GM12878 (cell line): ENCODE measurements around the gene OTULINL. TPM values are rescaled to one million over a fixed set of nuclear protein-coding genes. Genes with fewer than 3 reads are reported as not detected.
A peak's percentile ranks its signal among the peaks of the same experiment; 100 is the strongest.

Experiments
- ATAC-seq: fragments of 200-7000 bp; cut with Tn5 transposase; 3 replicates; pipeline ENCODE4 v1.9.1; 2020; ENCODE audit warnings: mild to moderate bottlenecking, moderate library complexity
- BruUV-seq: library from RNA; stranded (reverse); fragments of 400-500 nt; replicated peaks from 2 replicates; lab custom pipeline; 2021; lab: Mats Ljungman, UMichigan
- CTCF ChIA-PET: fragments of 300-600 bp; sonication (Branson Sonifier 250); formaldehyde crosslinking; extraction: SDS; loops from one replicate; lab custom pipeline; 2021; ENCODE audit warnings: inconsistent platforms; lab: Yijun Ruan, JAX
- POLR2A ChIA-PET: fragments of 350-600 bp; formaldehyde crosslinking; extraction: SDS; loops from one replicate; lab custom pipeline; 2021; ENCODE audit warnings: inconsistent platforms; lab: Charles Lee
- RAD21 ChIA-PET: fragments of 300-600 bp; sonication (Branson Sonifier 250); formaldehyde crosslinking; loops from one replicate; lab custom pipeline; 2023; ENCODE audit warnings: antibody characterized with exemption; ENCODE audit not compliant: unreplicated experiment; lab: Charles Lee
- SMC1A ChIA-PET: fragments of 300-600 bp; sonication (Branson Sonifier 250); formaldehyde crosslinking; loops from one replicate; lab custom pipeline; 2023; ENCODE audit not compliant: unreplicated experiment, uncharacterized antibody; lab: Charles Lee
- DNase-seq: peaks from one replicate; pipeline ENCODE4 v3.0.0-alpha.2; 2011; ENCODE audit warnings: low read depth, low spot score
- FAIRE-seq: peaks from 3 replicates; lab custom pipeline; 2011; peaks lifted over from hg19 to GRCh38; lab: Jason Lieb, UNC
- H2AFZ ChIP-seq: 2 replicates; pipeline ENCODE4 v1.6.0; 2011; ENCODE audit warnings: low read depth, low read length, control low read depth; ENCODE audit not compliant: control insufficient read depth
- H3K27ac ChIP-seq: 2 replicates; pipeline ENCODE4 v1.5.1; 2011; ENCODE audit warnings: control low read depth; ENCODE audit not compliant: control insufficient read depth, insufficient read depth
- H3K27me3 ChIP-seq, 2 experiments: replicated peaks in 1 of 2; 2 replicates each; pipeline versions ENCODE4 v1.6.0 to v1.6.1; 2011; ENCODE audit warnings: low read length in 1 of 2; ENCODE audit not compliant: control insufficient read depth in 2 of 2, insufficient read depth in 2 of 2
- H3K36me3 ChIP-seq, 2 experiments: 2 replicates each; pipeline ENCODE4 v1.5.1; 2011; ENCODE audit warnings: low read length in 1 of 2; ENCODE audit not compliant: control insufficient read depth in 2 of 2, insufficient read depth in 2 of 2
- H3K4me1 ChIP-seq: 2 replicates; pipeline ENCODE4 v1.6.1; 2011; ENCODE audit warnings: mild to moderate bottlenecking, low read length, moderate library complexity, mixed read lengths; ENCODE audit not compliant: control insufficient read depth, insufficient read depth
- H3K4me2 ChIP-seq: 2 replicates; pipeline ENCODE4 v1.6.0; 2011; ENCODE audit warnings: control low read depth; ENCODE audit not compliant: control insufficient read depth, insufficient read depth
- H3K4me3 ChIP-seq: fragments of 200-600 bp; sonication (generic); 2 replicates; pipeline ENCODE4 v1.5.1; 2016
- H3K79me2 ChIP-seq: 2 replicates; pipeline ENCODE4 v1.6.0; 2011; ENCODE audit warnings: low read length; ENCODE audit not compliant: control insufficient read depth, insufficient read depth
- H3K9ac ChIP-seq: 2 replicates; pipeline ENCODE4 v1.8.0; 2011; ENCODE audit warnings: low read length, control low read depth, mixed read lengths; ENCODE audit not compliant: control insufficient read depth, insufficient read depth
- H3K9me3 ChIP-seq: replicated peaks from 3 replicates; pipeline ENCODE4 v1.5.1; 2011; ENCODE audit warnings: mild to moderate bottlenecking, low read length; ENCODE audit not compliant: control insufficient read depth, insufficient read depth
- H4K20me1 ChIP-seq: 2 replicates; pipeline ENCODE4 v1.6.0; 2011; ENCODE audit not compliant: control insufficient read depth, insufficient read depth
- BCL11A ChIP-seq: IDR thresholded peaks from 2 replicates; pipeline ENCODE4 v1.6.1; 2011; ENCODE audit warnings: low read depth, low read length
- CBX3 ChIP-seq: fragments of 200-600 bp; sonication (generic); IDR thresholded peaks from 2 replicates; pipeline ENCODE4 v1.6.1; 2016; ENCODE audit warnings: low read depth, borderline replicate concordance
- CHD1 ChIP-seq: IDR thresholded peaks from 2 replicates; pipeline ENCODE4 v1.6.1; 2012; ENCODE audit warnings: low read depth, low read length, improper control_type of control experiment
- CREM ChIP-seq: IDR thresholded peaks from 2 replicates; pipeline ENCODE4 v1.6.1; 2014; ENCODE audit warnings: antibody characterized with exemption, low read depth
- MEF2B ChIP-seq: fragments of 450-650 bp; IDR thresholded peaks from 2 replicates; pipeline ENCODE4 v1.6.1; 2018; ENCODE audit warnings: mild to moderate bottlenecking, moderate library complexity; ENCODE audit not compliant: partially characterized antibody, poor library complexity, severe bottlenecking
- NBN ChIP-seq: fragments of 450-650 bp; IDR thresholded peaks from 2 replicates; pipeline ENCODE4 v1.6.1; 2016
- NFXL1 ChIP-seq: fragments of 450-650 bp; IDR thresholded peaks from 2 replicates; pipeline ENCODE4 v1.6.1; 2017; ENCODE audit warnings: antibody characterized with exemption, mild to moderate bottlenecking, borderline replicate concordance
- RFX5 ChIP-seq: IDR thresholded peaks from 2 replicates; pipeline ENCODE4 v1.6.1; 2011; ENCODE audit warnings: low read depth, low read length, improper control_type of control experiment
- RUNX3 ChIP-seq: IDR thresholded peaks from 2 replicates; pipeline ENCODE4 v1.6.1; 2012; ENCODE audit warnings: low read length, inconsistent platforms
- SIX5 ChIP-seq: IDR thresholded peaks from 2 replicates; pipeline ENCODE4 v1.6.1; 2011; ENCODE audit warnings: mild to moderate bottlenecking, low read depth, low read length, moderate library complexity; ENCODE audit not compliant: severe bottlenecking
- SPI1 ChIP-seq: IDR thresholded peaks from 2 replicates; pipeline ENCODE4 v1.6.1; 2011; ENCODE audit warnings: low read depth, mild to moderate bottlenecking, low read length, moderate library complexity, borderline replicate concordance; ENCODE audit not compliant: insufficient read depth
- SUPT20H ChIP-seq: IDR thresholded peaks from 2 replicates; pipeline ENCODE4 v1.6.1; 2011; ENCODE audit warnings: low read depth, mild to moderate bottlenecking, low read length, moderate library complexity, borderline replicate concordance; ENCODE audit not compliant: control insufficient read depth
- TARDBP ChIP-seq: IDR thresholded peaks from 2 replicates; pipeline ENCODE4 v1.6.1; 2016; ENCODE audit warnings: borderline replicate concordance
- TBL1XR1 ChIP-seq: IDR thresholded peaks from 2 replicates; pipeline ENCODE4 v1.6.1; 2012; ENCODE audit warnings: low read depth, low read length, improper control_type of control experiment
- TCF3 ChIP-seq: IDR thresholded peaks from 2 replicates; pipeline ENCODE4 v1.6.1; 2012; ENCODE audit warnings: low read depth, mild to moderate bottlenecking, low read length, borderline replicate concordance; ENCODE audit not compliant: insufficient read depth
- ZNF217 ChIP-seq: fragments of 450-650 bp; IDR thresholded peaks from 2 replicates; pipeline ENCODE4 v1.6.1; 2017; ENCODE audit warnings: antibody characterized with exemption, mild to moderate bottlenecking
- WGBS: methylation state at CpG from one replicate; pipeline ENCODE4 v1.1.6; 2016; ENCODE audit warnings: low lambda C conversion rate; ENCODE audit not compliant: insufficient replicate concordance, insufficient coverage; ENCODE audit errors: missing lambda C conversion rate; 5-methylcytosine and 5-hydroxymethylcytosine counted together
- in situ Hi-C: fragments of 300-500 bp; cut with MboI; formaldehyde crosslinking; loops from 9 replicates; pipeline ENCODE4 v1.14.3; 2018; ENCODE audit warnings: mixed read lengths
- intact Hi-C: fragments of 100-400 bp; cut with micrococcal nuclease; formaldehyde crosslinking; loops from one replicate; pipeline ENCODE4 v1.14.2; 2022; ENCODE audit not compliant: unreplicated experiment
- polyA plus RNA-seq, 11 experiments: library from polyadenylated mRNA; depleted of rRNA in 4 of 11; unstranded in 6 of 11; stranded (reverse) in 5 of 11; fragments of >200 nt; fragmentation: Nextera tagmentation in 4 of 11; fragmentation: Illumina TruSeq in 1 of 11; extraction: Ambion mirVana in 4 of 11; extraction: Trizol in 1 of 11; gene quantifications; 1 replicate in 1 of 11; 2 replicates in 10 of 11; pipeline versions ENCODE4 v1.2.1 to v1.2.3, GENCODE V29; 2011 to 2016; ENCODE audit warnings: inconsistent platforms in 2 of 11, missing spikeins in 2 of 11, low read depth in 1 of 11
- total RNA-seq, 4 experiments: library from RNA; depleted of rRNA in 3 of 4; stranded (reverse); fragments of >200 nt in 3 of 4; fragmentation: Illumina TruSeq in 1 of 4; extraction: Trizol in 1 of 4; gene quantifications; 2 replicates each; pipeline versions ENCODE4 v1.2.1 to v1.2.3, GENCODE V29; 2013 to 2021
- TF ChIP-seq, protein P1 (sequence below): fragments of 450-650 bp; formaldehyde crosslinking; IDR thresholded peaks from 2 replicates; pipeline ENCODE4 v1.4.0; 2020; ENCODE audit warnings: mild to moderate bottlenecking, moderate library complexity
- TF ChIP-seq, protein P2 (sequence below): IDR thresholded peaks from 2 replicates; pipeline ENCODE4 v1.6.1; 2012; ENCODE audit warnings: low read depth, low read length, improper control_type of control experiment

OTULINL gene
- total and polyA plus RNA-seq, 10 of the 15 experiments (the other 5 are each of a cell fraction or from before 2014, with no cell fraction given) = 0.60 to 4.7 (median 1.8) TPM

DNA sequence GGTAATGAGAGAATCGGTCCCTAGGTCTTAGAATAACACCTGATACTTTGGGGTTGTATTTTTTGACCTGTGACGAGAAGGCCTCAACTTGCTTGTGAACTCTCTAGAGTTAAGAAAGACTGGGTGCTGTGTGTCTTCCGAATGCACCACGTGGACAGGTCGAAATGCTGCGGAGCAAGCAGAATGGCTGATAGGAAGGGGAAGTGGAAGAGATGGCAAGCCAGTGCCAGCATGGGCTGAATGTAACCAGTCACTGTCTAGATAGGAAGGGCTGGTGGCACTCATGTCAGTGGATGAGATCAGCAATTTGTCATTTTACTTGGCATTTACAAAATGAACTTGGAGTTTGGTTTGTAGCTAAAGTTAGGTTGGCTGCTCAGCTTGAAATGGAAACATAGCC, 5.6 kb downstream of the OTULINL start (continued):
- no peak for TF ChIP-seq SIX5
- no peak for TF ChIP-seq NBN
- TF ChIP-seq, all 136 proteins: peak for 0

DNA sequence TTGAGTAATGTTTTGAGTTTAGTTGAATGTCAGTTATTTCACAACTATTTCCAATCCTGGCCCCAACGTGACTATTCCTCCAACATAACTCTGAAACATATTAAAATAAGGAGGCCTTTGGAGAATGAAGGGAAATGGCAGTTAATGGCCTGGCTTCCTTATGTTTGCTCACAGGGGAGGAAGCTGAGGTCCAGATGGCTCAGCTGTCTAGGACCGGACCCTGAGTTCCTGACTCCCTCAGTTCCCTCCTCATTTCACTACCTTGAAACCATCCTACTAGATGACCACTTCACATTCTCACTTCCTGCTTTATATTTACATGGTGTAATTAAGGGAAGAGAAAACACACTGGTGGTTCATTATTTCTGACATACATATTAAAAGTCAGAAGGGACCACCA, 6.6 kb downstream of the OTULINL start:
- peaks cover 20% of the 10 kb centered on the region; the same call in 1 of the 2 replicates for H3K4me1 ChIP-seq
- no peaks in the 10 kb centered on the region for H4K20me1 ChIP-seq
- CTCF ChIA-PET = no interaction called here
- H3K9ac ChIP-seq = no peak overlapping the region
- H3K9me3 ChIP-seq = no peaks in the 10 kb centered on the region
- SMC1A ChIA-PET = no interaction called here
- H3K27me3 ChIP-seq = no peaks in the 10 kb centered on the region
- BruUV-seq = no TSS peak
- DNase-seq (no peak), FAIRE-seq (peak; percentile 52), ATAC-seq (peak; percentile 79)
- H3K27ac ChIP-seq = no peak overlapping the region
- intact Hi-C loops = no loop called here
- H3K4me2 ChIP-seq = peak overlapping the region; percentile 20
- WGBS = 0% methylated on average over 2 of the region's 2 CpGs
- H2AFZ ChIP-seq = no peak overlapping the region
- RAD21 ChIA-PET = no interaction called here
- no peaks in the 10 kb centered on the region for H3K79me2 ChIP-seq
- no peaks in the 10 kb centered on the region for H3K36me3 ChIP-seq
- POLR2A ChIA-PET = no interaction called here
- H3K4me3 ChIP-seq = no peak overlapping the region
- in situ Hi-C loops = no loop called here
- TF ChIP-seq TCF3 (no peak), RFX5 (no peak), SUPT20H (no peak), BCL11A (peak; percentile 38; the same call in 1 of the 2 replicates), NBN (no peak), CREM (no peak), SPI1 (peak; percentile 84; the same call in 1 of the 2 replicates), TARDBP (no peak), ZNF217 (no peak), CHD1 (no peak), RUNX3 (peak; percentile 49; the same call in 1 of the 2 replicates), TBL1XR1 (no peak), NFXL1 (no peak), CBX3 (no peak), MEF2B (no peak)
- TF ChIP-seq, protein P1, sequence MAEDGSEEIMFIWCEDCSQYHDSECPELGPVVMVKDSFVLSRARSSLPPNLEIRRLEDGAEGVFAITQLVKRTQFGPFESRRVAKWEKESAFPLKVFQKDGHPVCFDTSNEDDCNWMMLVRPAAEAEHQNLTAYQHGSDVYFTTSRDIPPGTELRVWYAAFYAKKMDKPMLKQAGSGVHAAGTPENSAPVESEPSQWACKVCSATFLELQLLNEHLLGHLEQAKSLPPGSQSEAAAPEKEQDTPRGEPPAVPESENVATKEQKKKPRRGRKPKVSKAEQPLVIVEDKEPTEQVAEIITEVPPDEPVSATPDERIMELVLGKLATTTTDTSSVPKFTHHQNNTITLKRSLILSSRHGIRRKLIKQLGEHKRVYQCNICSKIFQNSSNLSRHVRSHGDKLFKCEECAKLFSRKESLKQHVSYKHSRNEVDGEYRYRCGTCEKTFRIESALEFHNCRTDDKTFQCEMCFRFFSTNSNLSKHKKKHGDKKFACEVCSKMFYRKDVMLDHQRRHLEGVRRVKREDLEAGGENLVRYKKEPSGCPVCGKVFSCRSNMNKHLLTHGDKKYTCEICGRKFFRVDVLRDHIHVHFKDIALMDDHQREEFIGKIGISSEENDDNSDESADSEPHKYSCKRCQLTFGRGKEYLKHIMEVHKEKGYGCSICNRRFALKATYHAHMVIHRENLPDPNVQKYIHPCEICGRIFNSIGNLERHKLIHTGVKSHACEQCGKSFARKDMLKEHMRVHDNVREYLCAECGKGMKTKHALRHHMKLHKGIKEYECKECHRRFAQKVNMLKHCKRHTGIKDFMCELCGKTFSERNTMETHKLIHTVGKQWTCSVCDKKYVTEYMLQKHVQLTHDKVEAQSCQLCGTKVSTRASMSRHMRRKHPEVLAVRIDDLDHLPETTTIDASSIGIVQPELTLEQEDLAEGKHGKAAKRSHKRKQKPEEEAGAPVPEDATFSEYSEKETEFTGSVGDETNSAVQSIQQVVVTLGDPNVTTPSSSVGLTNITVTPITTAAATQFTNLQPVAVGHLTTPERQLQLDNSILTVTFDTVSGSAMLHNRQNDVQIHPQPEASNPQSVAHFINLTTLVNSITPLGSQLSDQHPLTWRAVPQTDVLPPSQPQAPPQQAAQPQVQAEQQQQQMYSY (CRISPR knock-in tag) = no peak
- TF ChIP-seq, protein P2, sequence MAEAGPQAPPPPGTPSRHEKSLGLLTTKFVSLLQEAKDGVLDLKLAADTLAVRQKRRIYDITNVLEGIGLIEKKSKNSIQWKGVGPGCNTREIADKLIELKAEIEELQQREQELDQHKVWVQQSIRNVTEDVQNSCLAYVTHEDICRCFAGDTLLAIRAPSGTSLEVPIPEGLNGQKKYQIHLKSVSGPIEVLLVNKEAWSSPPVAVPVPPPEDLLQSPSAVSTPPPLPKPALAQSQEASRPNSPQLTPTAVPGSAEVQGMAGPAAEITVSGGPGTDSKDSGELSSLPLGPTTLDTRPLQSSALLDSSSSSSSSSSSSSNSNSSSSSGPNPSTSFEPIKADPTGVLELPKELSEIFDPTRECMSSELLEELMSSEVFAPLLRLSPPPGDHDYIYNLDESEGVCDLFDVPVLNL = no peak
